C4-2B (cell line): ENCODE results near the gene TTN.

ENCODE experiments used
- ZFX ChIP-seq: fragments of 450-650 bp; IDR thresholded peaks from 2 replicates; pipeline ENCODE4 v1.6.1; 2017
- TF ChIP-seq, protein P1 (sequence below): fragments of 450-650 bp; conservative IDR thresholded peaks from 2 replicates; pipeline ENCODE4 v1.5.1; 2017; ENCODE audit warnings: mild to moderate bottlenecking

DNA sequence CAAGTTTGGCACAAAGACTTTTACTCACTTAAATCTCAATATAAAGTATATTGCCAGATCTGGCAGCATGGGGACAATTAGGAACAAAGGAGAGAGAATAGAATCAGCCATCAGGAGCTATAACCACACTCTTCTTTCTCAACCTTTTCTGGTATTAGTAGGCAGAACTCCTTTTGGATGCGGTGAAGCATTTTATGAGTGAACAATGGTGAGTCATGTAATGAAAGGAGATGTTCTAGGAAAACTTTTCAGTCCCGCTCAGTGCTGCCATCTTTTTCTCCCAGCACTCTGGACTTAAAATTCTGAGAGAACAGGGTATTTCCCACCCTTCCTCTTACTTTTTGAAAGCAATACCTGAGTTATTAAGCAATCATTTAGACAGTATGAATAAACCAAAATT, 294.7 kb downstream of the TTN start:
- TF ChIP-seq, protein P1, sequence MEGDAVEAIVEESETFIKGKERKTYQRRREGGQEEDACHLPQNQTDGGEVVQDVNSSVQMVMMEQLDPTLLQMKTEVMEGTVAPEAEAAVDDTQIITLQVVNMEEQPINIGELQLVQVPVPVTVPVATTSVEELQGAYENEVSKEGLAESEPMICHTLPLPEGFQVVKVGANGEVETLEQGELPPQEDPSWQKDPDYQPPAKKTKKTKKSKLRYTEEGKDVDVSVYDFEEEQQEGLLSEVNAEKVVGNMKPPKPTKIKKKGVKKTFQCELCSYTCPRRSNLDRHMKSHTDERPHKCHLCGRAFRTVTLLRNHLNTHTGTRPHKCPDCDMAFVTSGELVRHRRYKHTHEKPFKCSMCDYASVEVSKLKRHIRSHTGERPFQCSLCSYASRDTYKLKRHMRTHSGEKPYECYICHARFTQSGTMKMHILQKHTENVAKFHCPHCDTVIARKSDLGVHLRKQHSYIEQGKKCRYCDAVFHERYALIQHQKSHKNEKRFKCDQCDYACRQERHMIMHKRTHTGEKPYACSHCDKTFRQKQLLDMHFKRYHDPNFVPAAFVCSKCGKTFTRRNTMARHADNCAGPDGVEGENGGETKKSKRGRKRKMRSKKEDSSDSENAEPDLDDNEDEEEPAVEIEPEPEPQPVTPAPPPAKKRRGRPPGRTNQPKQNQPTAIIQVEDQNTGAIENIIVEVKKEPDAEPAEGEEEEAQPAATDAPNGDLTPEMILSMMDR: no peak
- no peak for TF ChIP-seq ZFX
